Measurements from ENCODE around the gene OR4D5.

The OR4D5 gene

GRCh38 chr11:123939317-123939716 is at the start of gene OR4D5:
Gene OR4D5 (plus strand): TSS chr11:123939617. CDS start chr11:123939617, 0 bp downstream.
- no peak for DNase-seq

GRCh38 chr11:123892031-123892430 is 47.4 kb upstream of the OR4D5 start:
- DNase-seq: no peak

GRCh38 chr11:123899792-123900191 is 39.6 kb upstream of the OR4D5 start:
- no peak for DNase-seq

- no peak for DNase-seq
Measured at GRCh38 chr11:123901867-123902266, 37.5 kb upstream of the OR4D5 start, which contains the start of gene OR8D4. Gene OR8D4 (plus strand): TSS chr11:123902167. CDS start chr11:123906432, 4,265 bp downstream.

- no peak for DNase-seq
Measured at GRCh38 chr11:123903932-123904331, 35.5 kb upstream of the OR4D5 start.

GRCh38 chr11:123904932-123905331 is 34.5 kb upstream of the OR4D5 start:
- DNase-seq: no peak

GRCh38 chr11:123905826-123906225 is 33.6 kb upstream of the OR4D5 start:
- no peak for DNase-seq

- DNase-seq: no peak
Measured at GRCh38 chr11:123920943-123921342, 18.5 kb upstream of the OR4D5 start.

- DNase-seq: no peak
Measured at GRCh38 chr11:123924027-123924426, 15.4 kb upstream of the OR4D5 start.

- no peak for DNase-seq
Measured at GRCh38 chr11:123942413-123942812, 3.0 kb downstream of the OR4D5 start.

GRCh38 chr11:123943738-123944137 is 4.3 kb downstream of the OR4D5 start, which contains the start of gene OR6T1:
Gene OR6T1 (minus strand): TSS chr11:123943838. CDS start chr11:123943838, 0 bp downstream.
- no peak for DNase-seq

GRCh38 chr11:123945132-123945531 is 5.7 kb downstream of the OR4D5 start:
- no peak for DNase-seq

GRCh38 chr11:123956752-123957151 is 17.3 kb downstream of the OR4D5 start:
- no peak for DNase-seq

GRCh38 chr11:123973816-123974215 is 34.4 kb downstream of the OR4D5 start:
- DNase-seq: no peak

- DNase-seq: no peak
Measured at GRCh38 chr11:123976770-123977560, 37.5 kb downstream of the OR4D5 start.

GRCh38 chr11:123977731-123978347 is 38.4 kb downstream of the OR4D5 start, which contains the start of gene OR10S1:
Gene OR10S1 (minus strand): TSS chr11:123977781. CDS start chr11:123977664, 117 bp downstream.
- no peak for DNase-seq

GRCh38 chr11:123979311-123979710 is 39.9 kb downstream of the OR4D5 start:
- DNase-seq: no peak
